ENCODE data around the gene TASP1.
"Not testable (repeated sequence)": the region's sequence is repeated elsewhere in the genome, so short reads cannot be mapped to it uniquely, and the experiment has no call there.

Gene TASP1

DNA sequence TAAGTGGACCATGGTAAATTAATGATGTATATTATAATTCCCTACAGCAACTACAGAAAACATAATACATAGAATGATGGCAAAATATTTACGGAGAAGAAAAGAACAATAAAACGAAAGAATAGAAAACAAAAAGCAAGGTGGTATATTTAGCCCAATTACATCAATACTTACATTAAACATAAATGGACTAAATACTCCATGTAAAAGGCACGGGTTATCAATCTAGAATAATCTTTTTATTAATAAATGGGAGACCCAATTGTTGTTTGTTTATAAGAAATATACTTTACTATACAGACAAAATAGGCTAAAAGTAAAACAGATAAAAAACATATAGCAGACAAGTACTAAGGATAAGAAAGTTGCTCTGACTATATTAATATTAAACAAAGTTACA is 137.2 kb downstream of the TASP1 start:
- no peak for DNase-seq

DNA sequence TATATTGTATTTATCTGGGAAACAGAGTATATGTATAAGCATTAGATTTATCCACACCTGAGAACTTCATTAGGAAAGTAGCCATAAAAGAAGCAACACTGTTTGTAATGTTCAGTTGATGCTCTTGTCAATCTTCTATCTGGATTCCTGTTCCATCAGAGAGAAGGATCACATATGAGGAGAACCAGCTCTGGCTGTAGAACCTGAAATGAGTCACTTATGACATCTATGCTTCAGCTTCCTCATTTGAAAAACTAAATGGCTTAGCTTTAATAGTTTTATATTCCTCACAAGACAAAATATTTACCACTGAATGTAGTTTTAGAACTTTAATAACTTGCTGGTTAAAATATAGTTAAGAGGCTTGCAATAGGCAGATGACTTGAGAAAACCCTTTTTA is 144.7 kb downstream of the TASP1 start:
- no peak for DNase-seq

DNA sequence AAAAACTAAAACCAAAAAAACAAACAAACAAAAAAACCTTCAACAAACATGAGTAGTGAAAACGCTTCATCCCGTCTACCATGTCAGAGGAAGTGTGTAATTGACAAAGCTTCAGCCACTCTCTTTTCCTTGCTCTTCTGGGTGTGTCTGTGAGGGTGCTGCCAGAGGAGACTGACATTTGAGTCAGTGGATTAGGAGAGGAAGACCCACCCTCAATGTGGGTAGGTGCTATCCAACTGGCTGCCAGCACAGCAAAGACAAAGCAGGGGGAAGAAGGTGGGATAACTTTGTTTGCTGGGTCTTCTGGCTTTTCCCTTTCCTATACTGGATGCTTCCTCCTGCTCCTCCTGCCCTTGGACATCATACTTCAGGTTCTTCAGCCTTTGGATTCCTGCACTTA is 145.6 kb downstream of the TASP1 start:
- DNase-seq, result no peak

DNA sequence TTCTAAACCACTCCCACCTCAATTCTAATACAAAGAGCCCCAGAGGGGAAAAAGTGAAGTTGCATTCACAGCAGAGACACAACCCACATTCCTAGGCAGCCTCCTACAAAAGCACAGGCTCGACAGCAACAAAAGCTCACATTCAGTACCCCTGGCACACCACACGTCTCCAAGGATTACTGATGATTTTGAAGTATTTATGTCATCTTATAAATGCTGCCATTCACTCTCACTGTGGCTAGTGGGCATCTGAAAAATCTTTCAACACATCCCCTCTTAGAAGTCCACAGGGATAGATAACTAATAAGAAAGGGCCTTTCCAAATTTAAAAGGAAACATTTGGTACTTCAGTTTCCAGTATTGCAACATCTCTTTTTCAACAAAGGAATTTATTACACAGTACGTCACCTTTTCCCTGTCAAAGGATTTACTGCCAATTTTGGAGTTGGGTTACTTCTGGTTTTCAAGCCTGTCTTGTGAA is 146.7 kb downstream of the TASP1 start:
- no peak for DNase-seq

DNA sequence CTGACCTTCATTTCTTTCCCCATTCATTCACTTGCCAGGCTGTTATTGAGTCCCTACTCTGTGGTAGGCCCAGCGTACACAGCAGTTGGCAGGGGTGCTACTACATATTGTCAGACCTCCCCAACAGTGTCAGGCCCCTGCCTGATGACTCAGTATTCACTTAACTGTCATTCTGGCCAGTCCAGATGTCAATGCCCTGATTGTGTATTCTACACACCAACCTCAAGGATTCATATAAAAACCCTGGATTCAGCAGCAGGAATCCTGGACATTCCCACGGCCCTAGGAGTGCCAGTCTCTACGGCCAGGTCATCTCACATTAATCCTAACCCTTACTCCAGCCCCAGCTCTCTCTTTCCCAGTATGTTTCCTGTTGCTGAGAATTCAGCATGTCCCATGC is 151.5 kb downstream of the TASP1 start:
- DNase-seq, result no peak

DNA sequence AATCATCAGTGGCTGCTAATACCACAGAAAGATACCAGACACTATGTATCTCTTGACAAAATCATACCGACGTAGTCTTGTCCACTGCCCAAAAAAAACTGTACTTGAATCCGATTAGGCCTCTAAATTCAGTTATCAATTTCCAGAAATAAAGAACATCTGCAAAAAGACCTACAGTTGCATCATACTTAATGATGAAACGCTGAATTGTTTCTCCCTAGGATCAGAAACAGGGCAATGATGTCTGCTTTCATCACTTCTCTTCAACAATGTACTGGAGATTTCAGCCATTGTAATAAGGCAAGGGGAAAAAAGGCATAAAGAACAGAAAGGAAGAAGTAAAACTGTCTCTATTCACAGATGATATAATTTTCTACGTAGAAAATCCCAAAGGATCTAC is 152.0 kb downstream of the TASP1 start:
- DNase-seq, result no peak

DNA sequence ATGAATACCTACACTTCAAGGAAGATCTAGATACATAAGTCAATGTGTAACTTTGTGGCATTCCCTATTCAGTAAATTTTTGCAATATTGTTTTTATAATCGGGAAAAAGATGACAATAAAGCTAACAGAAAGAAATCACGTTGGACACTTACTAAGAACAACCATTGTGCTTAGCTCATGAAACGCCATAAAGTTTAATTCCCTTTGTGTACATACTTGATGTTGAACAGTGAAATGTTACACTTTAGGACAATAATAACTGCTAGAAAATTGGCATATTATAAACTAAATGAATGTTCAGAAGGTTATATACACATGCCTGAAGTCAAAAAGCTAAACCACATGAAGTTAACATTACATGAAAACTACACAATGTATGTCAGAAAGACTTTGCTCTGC is 153.2 kb downstream of the TASP1 start:
- no peak for DNase-seq

DNA sequence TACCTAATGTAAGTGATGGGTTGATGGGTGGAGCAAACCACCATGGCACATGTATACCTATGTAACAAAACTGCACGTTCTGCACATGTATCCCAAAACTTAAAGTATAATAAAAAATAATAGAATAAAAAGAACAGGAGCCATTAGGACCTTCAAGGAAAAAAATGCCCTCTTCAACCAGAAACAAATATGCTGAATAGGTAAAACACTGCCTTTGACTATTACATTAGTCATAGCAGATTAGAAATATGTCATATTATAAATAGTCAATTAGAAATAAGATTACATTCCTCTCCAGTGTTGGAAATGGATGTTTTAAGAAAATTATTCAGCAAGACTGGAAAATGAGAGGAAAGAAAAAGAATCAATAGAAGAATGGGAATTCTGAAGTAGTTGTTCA is 153.7 kb downstream of the TASP1 start:
- not testable (repeated sequence) for DNase-seq

DNA sequence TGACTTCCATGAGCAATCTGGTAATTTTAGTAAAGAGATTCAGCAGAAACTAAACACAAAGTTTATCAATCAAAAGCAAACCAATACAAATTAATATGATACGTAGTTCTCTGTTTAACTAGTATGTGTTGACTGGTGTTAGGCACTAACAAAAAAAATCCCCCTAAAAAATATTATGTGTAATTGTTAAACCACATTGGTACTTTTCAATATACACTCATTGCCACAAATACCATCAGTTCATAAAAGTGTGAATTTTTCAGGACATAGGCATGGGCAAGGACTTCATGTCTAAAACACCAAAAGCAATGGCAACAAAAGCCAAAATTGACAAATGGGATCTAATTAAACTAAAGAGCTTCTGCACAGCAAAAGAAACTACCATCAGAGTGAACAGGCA is 155.3 kb downstream of the TASP1 start:
- DNase-seq, result not testable (repeated sequence)

DNA sequence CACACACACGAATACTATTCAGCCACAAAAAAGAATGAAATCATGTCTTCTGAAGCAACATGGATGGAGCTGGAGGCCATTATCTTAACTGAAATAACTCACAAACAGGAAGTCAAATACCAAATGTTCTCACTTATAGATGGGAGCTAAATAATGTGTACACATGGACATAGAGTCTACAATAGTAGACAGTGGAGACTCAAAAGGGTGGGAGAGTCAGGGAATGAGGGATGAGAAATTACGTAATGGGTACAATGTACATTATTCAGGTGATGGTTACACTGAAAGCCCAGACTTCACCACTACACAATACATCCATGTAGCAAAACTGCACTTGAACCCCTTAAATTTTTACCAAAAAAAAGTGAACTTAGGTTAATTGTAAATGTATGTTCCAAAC is 160.4 kb downstream of the TASP1 start:
- no peak for DNase-seq

DNA sequence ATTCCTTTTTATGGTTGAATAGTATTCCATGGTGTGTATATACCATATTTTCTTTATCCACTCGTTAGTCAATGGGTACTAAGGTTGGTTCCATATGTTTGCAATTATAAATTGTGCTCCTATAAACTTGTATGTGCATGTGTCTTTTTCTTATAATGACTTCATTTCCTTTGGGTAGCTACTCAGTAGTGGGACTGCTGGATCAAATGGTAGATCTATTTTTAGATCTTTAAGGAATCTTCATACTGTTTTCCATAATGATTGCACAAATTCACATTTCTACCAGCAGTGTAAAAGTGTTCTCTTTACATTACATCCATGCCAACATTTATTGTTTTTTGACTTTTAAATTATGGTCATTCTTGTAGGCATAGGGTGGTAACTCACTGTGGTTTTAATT is 164.3 kb downstream of the TASP1 start:
- no peak for DNase-seq

DNA sequence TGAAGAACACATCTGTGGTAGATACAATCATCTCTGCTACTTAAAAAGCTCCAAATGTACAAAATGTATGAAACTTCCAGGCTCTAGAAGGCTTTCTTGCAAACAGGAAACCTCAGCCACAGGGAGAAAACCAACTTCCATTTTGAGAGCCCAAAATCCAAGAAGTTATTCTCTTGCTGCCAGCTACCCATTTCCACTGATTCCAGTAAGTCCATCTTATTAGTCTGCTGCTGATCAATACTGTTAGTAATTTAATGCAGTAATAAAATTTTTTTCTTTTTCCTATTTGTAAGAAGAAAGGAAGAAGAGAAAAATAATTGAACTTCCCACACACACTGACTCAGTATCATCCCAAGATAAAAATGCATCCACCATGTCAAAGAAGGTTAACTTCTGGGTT is 169.5 kb downstream of the TASP1 start:
- DNase-seq, result no peak

DNA sequence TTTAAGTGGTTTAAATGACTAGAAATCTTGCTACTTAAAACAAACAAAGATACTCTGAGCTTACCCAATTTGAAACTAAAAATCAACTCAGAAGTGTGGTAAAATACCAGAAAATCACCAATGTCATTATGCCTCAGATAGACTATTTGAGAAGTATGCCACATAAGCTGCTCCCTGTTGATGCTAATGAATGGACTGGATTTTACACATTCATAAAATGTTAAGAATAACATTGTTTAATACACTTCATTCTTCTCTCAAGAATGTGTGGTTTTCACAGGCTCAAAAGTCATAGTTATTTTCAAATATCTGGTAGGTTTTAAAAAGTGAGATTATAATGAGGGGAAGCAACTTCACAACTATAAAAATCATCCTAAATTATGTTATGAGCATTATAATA is 170.6 kb downstream of the TASP1 start:
- DNase-seq, result no peak

DNA sequence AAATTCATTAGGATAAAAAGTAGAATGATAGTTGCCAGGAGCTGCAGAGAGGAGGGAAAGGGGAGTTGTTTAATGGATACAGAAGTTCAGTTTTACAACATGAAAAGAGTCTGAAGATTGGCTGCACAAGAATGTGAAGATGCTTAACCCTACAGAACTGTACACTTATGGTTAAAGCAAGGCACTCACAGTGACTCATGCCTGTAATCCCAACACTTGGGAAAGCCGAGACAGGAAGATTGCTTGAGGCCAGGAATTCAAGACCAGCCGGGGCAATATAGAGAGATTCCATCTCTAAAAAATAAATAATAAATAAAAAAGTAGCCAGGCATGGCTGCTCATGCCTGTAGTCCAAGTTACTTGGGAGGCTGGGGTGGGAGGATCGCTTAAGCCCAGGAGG is 174.0 kb downstream of the TASP1 start:
- no peak for DNase-seq

DNA sequence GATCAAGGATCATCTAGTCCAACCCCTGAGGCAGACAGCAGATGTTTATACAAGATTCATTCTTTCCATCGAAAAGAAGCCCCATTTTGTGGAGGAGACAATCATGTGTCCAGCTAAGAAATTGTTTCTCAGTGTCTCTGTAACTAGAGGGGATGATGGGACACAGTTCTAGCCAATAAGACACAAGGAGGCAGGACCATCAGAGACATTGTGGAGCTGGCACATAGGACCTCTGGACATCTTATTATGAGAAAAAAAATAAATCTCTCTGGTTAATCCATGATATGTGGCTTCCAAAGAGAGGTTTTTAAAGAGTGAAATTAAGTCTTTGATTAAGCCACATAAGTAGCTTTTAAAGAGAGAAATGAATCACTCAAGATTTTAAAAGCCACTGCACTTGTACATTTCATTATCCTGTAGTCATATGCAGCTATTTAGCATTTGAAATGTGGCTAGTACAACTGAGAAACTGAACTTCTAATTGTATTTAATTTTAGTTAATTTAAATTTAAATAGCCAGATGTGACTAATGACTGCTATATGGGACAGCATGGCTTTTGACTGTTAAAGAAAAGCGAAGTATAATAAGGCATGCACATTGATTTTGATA is 176.8 kb downstream of the TASP1 start:
- no peak for DNase-seq

DNA sequence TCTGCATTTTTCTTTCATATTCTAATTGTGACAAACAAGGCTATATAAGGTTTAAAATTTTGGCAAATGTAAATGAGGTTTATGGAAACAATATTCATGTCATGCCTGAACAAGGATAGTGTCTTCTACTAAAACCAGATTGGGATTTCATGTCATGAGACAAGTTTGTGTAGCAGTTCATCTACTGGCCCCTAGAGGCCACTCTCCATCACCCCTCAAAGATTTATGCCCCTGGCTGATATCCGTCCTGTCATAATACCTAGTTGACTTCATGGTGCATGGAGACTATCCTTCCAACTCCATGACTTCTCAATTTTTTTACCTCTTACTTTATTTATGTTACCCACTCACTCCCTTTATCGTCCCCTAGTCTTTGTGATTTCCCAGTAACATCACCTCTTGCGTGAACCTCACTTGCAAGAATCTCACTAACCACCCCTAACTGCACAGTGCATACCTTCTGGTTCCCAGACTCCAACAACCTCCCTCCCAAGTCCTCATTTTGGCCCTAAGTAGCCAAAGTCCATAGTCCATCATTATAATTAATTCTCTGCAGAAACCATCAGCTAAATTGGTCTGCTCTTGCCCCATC is 179.8 kb downstream of the TASP1 start:
- DNase-seq, result no peak

DNA sequence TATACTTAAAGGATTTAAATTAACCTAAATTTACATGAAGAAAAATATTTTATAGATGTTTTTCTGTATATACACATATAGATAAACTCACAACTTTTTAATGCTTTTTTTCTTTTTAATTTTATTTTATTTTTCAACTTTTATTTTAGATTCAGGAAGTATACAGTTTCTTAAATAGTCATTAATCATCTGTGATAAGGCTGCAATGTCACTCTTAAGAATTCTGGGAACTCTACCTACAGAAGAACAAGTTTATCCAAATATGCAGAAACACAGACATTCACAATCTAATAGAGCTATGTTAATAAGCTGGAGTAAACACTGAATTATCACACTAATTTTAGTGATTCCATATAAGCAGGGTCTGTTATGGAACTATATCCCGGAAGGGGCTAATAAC is 181.2 kb downstream of the TASP1 start:
- DNase-seq, result no peak

DNA sequence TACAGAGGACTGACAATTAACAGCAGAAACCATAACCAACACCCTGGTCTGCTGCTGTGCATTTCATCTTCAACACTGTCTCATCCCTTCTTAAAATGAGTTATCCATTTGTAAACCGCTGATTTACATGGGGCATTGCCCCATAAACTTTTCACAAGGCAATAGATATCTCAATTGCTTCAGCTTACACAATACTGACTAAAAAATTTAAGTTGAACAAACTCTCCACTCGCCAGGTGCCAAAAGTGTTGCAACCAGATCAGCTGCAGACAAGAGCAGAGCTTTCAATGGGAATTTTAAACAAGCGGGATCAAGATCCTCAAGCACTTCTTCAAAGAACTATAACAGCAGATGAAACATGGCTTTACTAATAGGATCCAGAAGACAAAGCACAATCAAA is 183.0 kb downstream of the TASP1 start:
- DNase-seq, result no peak

DNA sequence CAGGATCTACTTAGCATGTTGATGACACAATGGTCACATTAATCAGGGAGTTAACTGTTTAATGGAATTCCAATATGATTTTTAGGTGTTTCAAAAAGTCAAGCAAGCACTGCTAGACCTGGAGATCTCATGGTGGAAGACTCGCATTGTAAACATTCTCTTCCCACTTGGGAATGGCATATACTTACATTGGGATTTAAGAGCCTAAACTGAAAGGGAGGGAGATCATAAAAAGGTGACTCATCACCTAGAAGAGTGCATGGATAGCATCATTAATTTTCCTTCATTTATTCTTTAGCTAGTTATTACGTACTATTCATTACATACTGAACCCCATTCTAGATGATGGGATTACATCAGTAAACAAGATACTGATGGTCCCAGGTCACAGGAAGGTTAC is 185.4 kb downstream of the TASP1 start:
- DNase-seq, result no peak

DNA sequence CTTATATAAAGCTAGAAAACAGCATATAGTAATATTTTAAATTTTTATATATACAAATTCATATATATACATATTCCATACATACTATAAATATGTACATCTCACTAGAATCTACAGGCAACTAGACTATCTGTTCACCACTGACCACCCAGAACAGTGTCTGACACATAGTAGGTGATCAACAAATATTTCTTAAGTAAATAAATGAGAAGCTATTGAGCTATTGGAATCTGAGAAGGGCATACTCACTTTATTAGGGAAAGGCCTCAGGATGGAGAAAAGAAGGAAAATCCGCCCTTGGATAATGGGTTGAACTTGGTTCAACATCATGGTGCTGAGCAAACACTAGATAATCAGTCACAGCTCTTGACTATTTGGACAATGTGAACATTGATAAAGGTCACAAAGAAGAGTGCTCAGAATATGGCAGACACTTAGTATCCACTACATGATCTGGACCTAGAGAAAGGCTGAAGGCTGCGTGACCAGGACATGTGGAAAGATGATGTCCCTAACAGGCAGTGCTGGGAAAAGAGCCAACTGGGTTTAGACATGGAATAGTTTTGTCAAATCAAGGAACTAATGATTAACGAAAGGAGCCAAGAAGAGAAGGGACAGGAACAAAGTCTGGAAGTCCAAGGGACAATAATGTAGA is 186.1 kb downstream of the TASP1 start:
- DNase-seq, result no peak

DNA sequence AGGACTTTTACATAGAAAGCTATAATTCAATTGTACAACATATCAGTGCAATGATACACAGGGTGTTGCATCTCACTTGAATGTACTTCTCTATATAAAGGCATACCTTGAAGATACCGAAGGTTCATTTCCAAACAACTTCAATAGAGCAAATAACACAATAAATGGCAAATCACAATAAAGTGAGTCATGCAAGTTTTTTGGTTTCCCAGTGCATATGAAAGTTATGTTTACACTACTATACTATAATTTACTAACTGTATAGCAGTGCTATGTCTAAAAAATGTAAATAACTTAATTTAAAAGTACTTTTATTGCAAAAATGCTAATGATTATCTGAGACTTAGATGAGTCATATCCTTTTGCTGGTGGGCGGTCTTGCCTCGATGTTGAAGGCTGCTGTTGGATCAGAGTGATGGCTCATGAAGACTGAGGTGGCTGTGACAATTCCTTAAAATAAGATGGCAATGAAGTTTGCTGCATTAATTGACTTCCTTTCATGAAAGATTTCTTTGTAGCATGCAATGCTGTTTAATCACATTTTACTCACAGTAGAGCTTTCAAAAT is 188.8 kb downstream of the TASP1 start:
- DNase-seq, result no peak

DNA sequence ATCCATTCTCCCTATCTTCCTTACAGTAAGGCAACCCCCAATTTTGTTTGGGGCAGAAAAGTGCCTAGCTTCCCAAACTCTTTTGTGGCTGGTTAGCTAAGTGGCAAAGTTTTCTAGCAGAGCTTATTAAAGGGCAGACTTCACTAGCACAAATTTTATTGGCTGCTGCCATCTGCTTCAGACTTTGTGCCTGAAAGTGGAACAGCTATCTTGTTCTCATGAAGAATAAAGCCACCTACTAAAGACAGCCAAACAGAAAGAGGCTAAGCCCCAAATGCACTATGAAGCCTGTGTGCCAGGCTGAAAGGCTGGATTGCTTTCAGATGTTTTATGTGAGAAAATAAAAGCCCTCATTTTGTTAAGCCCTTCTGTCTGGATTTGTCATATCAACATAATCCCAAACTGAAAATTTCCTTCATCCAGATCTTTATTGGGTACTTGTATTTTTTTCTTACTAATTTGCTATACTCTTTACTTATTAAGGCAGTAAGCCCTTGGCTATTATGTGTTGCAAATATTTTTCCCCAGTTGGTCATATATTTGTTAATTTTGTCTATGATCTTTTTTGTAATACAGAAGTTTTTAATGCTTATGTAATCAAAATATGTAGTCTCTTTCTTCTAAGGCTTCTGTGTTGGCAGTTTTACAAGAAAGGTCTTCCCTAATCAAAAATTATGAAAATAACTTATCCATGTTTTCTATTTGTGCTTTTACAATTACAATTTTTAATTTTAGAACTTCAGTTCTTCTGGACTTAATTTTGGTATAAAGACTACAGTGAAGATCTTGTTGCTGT is 191.1 kb downstream of the TASP1 start:
- peak in 2 of 56 donors; percentile 0 to 3 for DNase-seq
